GM12878 (cell line): ENCODE data around the gene CLDN5. TPM values are rescaled to one million over a fixed set of nuclear protein-coding genes. Genes with fewer than 3 reads are reported as not detected.

Source experiments
- ATAC-seq: fragments of 200-7000 bp; cut with Tn5 transposase; 3 replicates; pipeline ENCODE4 v1.9.1; 2020; ENCODE audit warnings: mild to moderate bottlenecking, moderate library complexity
- BruUV-seq: library from RNA; stranded (reverse); fragments of 400-500 nt; replicated peaks from 2 replicates; lab custom pipeline; 2021; lab: Mats Ljungman, UMichigan
- CTCF ChIA-PET: fragments of 300-600 bp; sonication (Branson Sonifier 250); formaldehyde crosslinking; extraction: SDS; loops from one replicate; lab custom pipeline; 2021; ENCODE audit warnings: inconsistent platforms; lab: Yijun Ruan, JAX
- POLR2A ChIA-PET: fragments of 350-600 bp; formaldehyde crosslinking; extraction: SDS; loops from one replicate; lab custom pipeline; 2021; ENCODE audit warnings: inconsistent platforms; lab: Charles Lee
- RAD21 ChIA-PET: fragments of 300-600 bp; sonication (Branson Sonifier 250); formaldehyde crosslinking; loops from one replicate; lab custom pipeline; 2023; ENCODE audit warnings: antibody characterized with exemption; ENCODE audit not compliant: unreplicated experiment; lab: Charles Lee
- SMC1A ChIA-PET: fragments of 300-600 bp; sonication (Branson Sonifier 250); formaldehyde crosslinking; loops from one replicate; lab custom pipeline; 2023; ENCODE audit not compliant: unreplicated experiment, uncharacterized antibody; lab: Charles Lee
- DNase-seq: peaks from one replicate; pipeline ENCODE4 v3.0.0-alpha.2; 2011; ENCODE audit warnings: low read depth, low spot score
- FAIRE-seq: peaks from 3 replicates; lab custom pipeline; 2011; peaks lifted over from hg19 to GRCh38; lab: Jason Lieb, UNC
- H2AFZ ChIP-seq: 2 replicates; pipeline ENCODE4 v1.6.0; 2011; ENCODE audit warnings: low read depth, low read length, control low read depth; ENCODE audit not compliant: control insufficient read depth
- H3K27ac ChIP-seq: 2 replicates; pipeline ENCODE4 v1.5.1; 2011; ENCODE audit warnings: control low read depth; ENCODE audit not compliant: control insufficient read depth, insufficient read depth
- H3K27me3 ChIP-seq, 2 experiments: replicated peaks in 1 of 2; 2 replicates each; pipeline versions ENCODE4 v1.6.0 to v1.6.1; 2011; ENCODE audit warnings: low read length in 1 of 2; ENCODE audit not compliant: control insufficient read depth in 2 of 2, insufficient read depth in 2 of 2
- H3K36me3 ChIP-seq, 2 experiments: 2 replicates each; pipeline ENCODE4 v1.5.1; 2011; ENCODE audit warnings: low read length in 1 of 2; ENCODE audit not compliant: control insufficient read depth in 2 of 2, insufficient read depth in 2 of 2
- H3K4me1 ChIP-seq: 2 replicates; pipeline ENCODE4 v1.6.1; 2011; ENCODE audit warnings: mild to moderate bottlenecking, low read length, moderate library complexity, mixed read lengths; ENCODE audit not compliant: control insufficient read depth, insufficient read depth
- H3K4me2 ChIP-seq: 2 replicates; pipeline ENCODE4 v1.6.0; 2011; ENCODE audit warnings: control low read depth; ENCODE audit not compliant: control insufficient read depth, insufficient read depth
- H3K4me3 ChIP-seq: fragments of 200-600 bp; sonication (generic); 2 replicates; pipeline ENCODE4 v1.5.1; 2016
- H3K79me2 ChIP-seq: 2 replicates; pipeline ENCODE4 v1.6.0; 2011; ENCODE audit warnings: low read length; ENCODE audit not compliant: control insufficient read depth, insufficient read depth
- H3K9ac ChIP-seq: 2 replicates; pipeline ENCODE4 v1.8.0; 2011; ENCODE audit warnings: low read length, control low read depth, mixed read lengths; ENCODE audit not compliant: control insufficient read depth, insufficient read depth
- H3K9me3 ChIP-seq: replicated peaks from 3 replicates; pipeline ENCODE4 v1.5.1; 2011; ENCODE audit warnings: mild to moderate bottlenecking, low read length; ENCODE audit not compliant: control insufficient read depth, insufficient read depth
- H4K20me1 ChIP-seq: 2 replicates; pipeline ENCODE4 v1.6.0; 2011; ENCODE audit not compliant: control insufficient read depth, insufficient read depth
- CHD1 ChIP-seq: IDR thresholded peaks from 2 replicates; pipeline ENCODE4 v1.6.1; 2012; ENCODE audit warnings: low read depth, low read length, improper control_type of control experiment
- EED ChIP-seq: sonication (generic); IDR thresholded peaks from 2 replicates; pipeline ENCODE4 v1.6.1; 2016; ENCODE audit warnings: antibody characterized with exemption, low read depth
- JUND ChIP-seq: IDR thresholded peaks from 2 replicates; pipeline ENCODE4 v1.6.1; 2012; ENCODE audit warnings: low read depth, mild to moderate bottlenecking, low read length, improper control_type of control experiment, moderate library complexity
- MAX ChIP-seq: IDR thresholded peaks from 2 replicates; pipeline ENCODE4 v1.6.1; 2012; ENCODE audit warnings: low read depth, low read length, improper control_type of control experiment
- NR2C1 ChIP-seq: fragments of 450-650 bp; IDR thresholded peaks from 2 replicates; pipeline ENCODE4 v1.6.1; 2017; ENCODE audit warnings: antibody characterized with exemption, mild to moderate bottlenecking, moderate library complexity
- POLR2A ChIP-seq: IDR thresholded peaks from 2 replicates; pipeline ENCODE4 v1.6.1; 2011; ENCODE audit warnings: low read depth, mild to moderate bottlenecking, low read length
- SMAD1 ChIP-seq: fragments of 450-650 bp; IDR thresholded peaks from 2 replicates; pipeline ENCODE4 v1.6.1; 2018; ENCODE audit warnings: mild to moderate bottlenecking, low read depth; ENCODE audit not compliant: partially characterized antibody
- STAT3 ChIP-seq: IDR thresholded peaks from 2 replicates; pipeline ENCODE4 v1.6.1; 2011; ENCODE audit warnings: low read depth, low read length, improper control_type of control experiment
- TCF12 ChIP-seq: IDR thresholded peaks from 2 replicates; pipeline ENCODE4 v1.6.1; 2011; ENCODE audit warnings: low read depth, mild to moderate bottlenecking, low read length
- ZBTB33 ChIP-seq: fragments of 450-650 bp; IDR thresholded peaks from 2 replicates; pipeline ENCODE4 v1.6.1; 2017; ENCODE audit warnings: mild to moderate bottlenecking
- ZNF24 ChIP-seq: fragments of 450-650 bp; IDR thresholded peaks from 2 replicates; pipeline ENCODE4 v1.6.1; 2017; ENCODE audit warnings: antibody characterized with exemption, mild to moderate bottlenecking
- WGBS: methylation state at CpG from one replicate; pipeline ENCODE4 v1.1.6; 2016; ENCODE audit warnings: low lambda C conversion rate; ENCODE audit not compliant: insufficient replicate concordance, insufficient coverage; ENCODE audit errors: missing lambda C conversion rate; 5-methylcytosine and 5-hydroxymethylcytosine counted together
- in situ Hi-C: fragments of 300-500 bp; cut with MboI; formaldehyde crosslinking; loops from 9 replicates; pipeline ENCODE4 v1.14.3; 2018; ENCODE audit warnings: mixed read lengths
- intact Hi-C: fragments of 100-400 bp; cut with micrococcal nuclease; formaldehyde crosslinking; loops from one replicate; pipeline ENCODE4 v1.14.2; 2022; ENCODE audit not compliant: unreplicated experiment
- polyA plus RNA-seq, 11 experiments: library from polyadenylated mRNA; depleted of rRNA in 4 of 11; unstranded in 6 of 11; stranded (reverse) in 5 of 11; fragments of >200 nt; fragmentation: Nextera tagmentation in 4 of 11; fragmentation: Illumina TruSeq in 1 of 11; extraction: Ambion mirVana in 4 of 11; extraction: Trizol in 1 of 11; gene quantifications; 1 replicate in 1 of 11; 2 replicates in 10 of 11; pipeline versions ENCODE4 v1.2.1 to v1.2.3, GENCODE V29; 2011 to 2016; ENCODE audit warnings: inconsistent platforms in 2 of 11, missing spikeins in 2 of 11, low read depth in 1 of 11
- total RNA-seq, 4 experiments: library from RNA; depleted of rRNA in 3 of 4; stranded (reverse); fragments of >200 nt in 3 of 4; fragmentation: Illumina TruSeq in 1 of 4; extraction: Trizol in 1 of 4; gene quantifications; 2 replicates each; pipeline versions ENCODE4 v1.2.1 to v1.2.3, GENCODE V29; 2013 to 2021

CLDN5 gene
- total and polyA plus RNA-seq, 10 of the 15 experiments (the other 5 are each of a cell fraction or from before 2014, with no cell fraction given): 0.15 TPM; not detected in 9

- intact Hi-C loops: no loop called here
- ChIA-PET RAD21 (no interaction called here), CTCF (no interaction called here), SMC1A (interaction anchor here (1.2 kb wide), 1 partner anchor 273 kb away, joined by 3 read pairs; no protein-coding TSS in a partner anchor), POLR2A (no interaction called here)
- no peak overlapping the region for H3K4me2 ChIP-seq
- H3K27me3 ChIP-seq: no peaks in the 10 kb centered on the region
- in situ Hi-C loops: no loop called here
- no peak for ATAC-seq
- H3K36me3 ChIP-seq: no peaks in the 10 kb centered on the region
- no peaks in the 10 kb centered on the region for H3K79me2 ChIP-seq
- no peak overlapping the region for H2AFZ ChIP-seq
- BruUV-seq: no TSS peak
- no peak overlapping the region for H3K4me3 ChIP-seq
- no peak overlapping the region for H3K27ac ChIP-seq
- no peaks in the 10 kb centered on the region for H4K20me1 ChIP-seq
- TF ChIP-seq JUND: no peak
- TF ChIP-seq POLR2A: no peak
- no peak for TF ChIP-seq SMAD1
- no peak for TF ChIP-seq CHD1
- TF ChIP-seq STAT3: no peak
- TF ChIP-seq ZBTB33: no peak
- no peak for TF ChIP-seq EED
- no peak for TF ChIP-seq TCF12
- no peak for TF ChIP-seq MAX
- TF ChIP-seq NR2C1: no peak
- no peak for TF ChIP-seq ZNF24
- H3K9ac ChIP-seq: no peak overlapping the region
- WGBS: 0% methylated on average over 3 of the region's 3 CpGs
- FAIRE-seq: no peak
- H3K4me1 ChIP-seq: no peaks in the 10 kb centered on the region
- no peak for DNase-seq
- H3K9me3 ChIP-seq: no peaks in the 10 kb centered on the region
These were observed 6.5 kb upstream of the CLDN5 start for GRCh38 chr22:19530751-19531150.
